Measurements from ENCODE around the gene KCNK10. TPM values are rescaled to one million over a fixed set of nuclear protein-coding genes. Genes with fewer than 3 reads are reported as not detected.
A peak's percentile ranks its signal among the peaks of the same experiment; 100 is the strongest.

KCNK10 gene
- total and polyA plus RNA-seq, 2 donors (not counting 1 experiment from before 2014, with no cell fraction given): 0.20 TPM; not detected in 1

DNA sequence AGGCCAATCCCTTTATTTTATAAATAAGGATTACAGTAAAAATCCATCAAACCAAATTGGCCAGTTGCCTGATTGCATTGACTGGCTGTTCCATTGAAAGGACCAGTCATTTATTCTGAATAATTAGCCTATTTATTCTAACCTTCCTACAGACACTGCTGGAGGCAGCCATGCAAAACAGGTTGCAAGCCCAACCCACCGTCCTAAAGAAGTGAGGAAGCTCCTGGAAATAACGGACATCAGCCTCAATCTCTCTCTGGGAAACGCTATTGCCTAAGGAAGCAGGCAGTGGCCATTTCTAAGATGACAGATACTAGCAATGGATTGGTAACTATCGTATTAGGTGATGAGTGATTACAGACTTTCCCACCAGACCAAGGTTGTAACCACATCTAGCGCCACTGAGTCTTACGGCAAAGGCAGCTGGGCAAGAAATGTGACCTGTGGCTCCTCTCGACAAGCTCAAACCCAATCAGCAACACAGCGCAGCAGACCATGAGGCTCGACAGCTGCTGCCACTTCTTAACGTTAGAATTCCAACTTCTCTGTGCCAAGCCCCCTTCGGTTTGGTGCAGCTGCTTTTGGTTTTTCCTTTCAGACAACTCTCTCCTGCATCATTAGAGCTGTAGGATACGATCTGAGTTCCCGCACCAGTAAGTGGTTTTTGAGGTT lies 134.2 kb downstream of the KCNK10 start:
- peak overlapping the region in 2 of 5 experiments; percentile 27 to 28 for H3K4me3 ChIP-seq (ENCODE audit: control extremely low read depth in 1 of 5, extremely low read depth in 1 of 5, insufficient read depth in 1 of 5, low read depth in 2 of 5, low read length in 4 of 5)
- ChIA-PET POLR2A (no interaction called here), CTCF (interaction anchor here (0.5 to 5.9 kb wide), 33 partner anchors 8 to 838 kb away, joined by 3 to 87 read pairs (median 5); partner anchors contain the start of genes SPATA7 and TTC8)
- Mint-ChIP-seq H3K4me1 (peaks cover 6% of the 10 kb centered on the region), H3K4me3 (peak overlapping the region; percentile 80), H3K27me3 (peaks cover 21% of the 10 kb centered on the region), H3K9me3 (ENCODE audit: insufficient read depth) (no peaks in the 10 kb centered on the region), H3K27ac (no peak overlapping the region)
- H3K9ac ChIP-seq (ENCODE audit: low read length): peak overlapping the region; percentile 1
- peaks cover 0 to 6% of the 10 kb centered on the region in 2 donors for H3K4me1 ChIP-seq (ENCODE audit: control insufficient read depth in 2 of 2, insufficient read depth in 2 of 2, low read length in 2 of 2)
- H3K36me3 ChIP-seq (replicated peaks in 1 of 2; ENCODE audit: control extremely low read depth in 1 of 2, control insufficient read depth in 1 of 2, extremely low read depth in 1 of 2, insufficient read depth in 2 of 2, low read length in 1 of 2): no peaks in the 10 kb centered on the region
- ATAC-seq (ENCODE audit: low read depth) (peak; percentile 17), DNase-seq (peak; percentile 9)
- H2AFZ ChIP-seq (ENCODE audit: insufficient read depth, low read depth, low read length, poor library complexity, severe bottlenecking): peak overlapping the region; percentile 18
- H4K20me1 ChIP-seq (ENCODE audit: control insufficient read depth, insufficient read depth, low read length, poor library complexity, severe bottlenecking): no peaks in the 10 kb centered on the region
- intact Hi-C loops (cut with micrococcal nuclease): loop anchor here (1.0 to 5.0 kb wide), 3 partner anchors 45 to 191 kb away; no protein-coding TSS in a partner anchor
- H3K4me2 ChIP-seq (replicated peaks; ENCODE audit: low read depth, low read length, poor library complexity, severe bottlenecking): peak overlapping the region; percentile 43
- TF ChIP-seq, protein P1, sequence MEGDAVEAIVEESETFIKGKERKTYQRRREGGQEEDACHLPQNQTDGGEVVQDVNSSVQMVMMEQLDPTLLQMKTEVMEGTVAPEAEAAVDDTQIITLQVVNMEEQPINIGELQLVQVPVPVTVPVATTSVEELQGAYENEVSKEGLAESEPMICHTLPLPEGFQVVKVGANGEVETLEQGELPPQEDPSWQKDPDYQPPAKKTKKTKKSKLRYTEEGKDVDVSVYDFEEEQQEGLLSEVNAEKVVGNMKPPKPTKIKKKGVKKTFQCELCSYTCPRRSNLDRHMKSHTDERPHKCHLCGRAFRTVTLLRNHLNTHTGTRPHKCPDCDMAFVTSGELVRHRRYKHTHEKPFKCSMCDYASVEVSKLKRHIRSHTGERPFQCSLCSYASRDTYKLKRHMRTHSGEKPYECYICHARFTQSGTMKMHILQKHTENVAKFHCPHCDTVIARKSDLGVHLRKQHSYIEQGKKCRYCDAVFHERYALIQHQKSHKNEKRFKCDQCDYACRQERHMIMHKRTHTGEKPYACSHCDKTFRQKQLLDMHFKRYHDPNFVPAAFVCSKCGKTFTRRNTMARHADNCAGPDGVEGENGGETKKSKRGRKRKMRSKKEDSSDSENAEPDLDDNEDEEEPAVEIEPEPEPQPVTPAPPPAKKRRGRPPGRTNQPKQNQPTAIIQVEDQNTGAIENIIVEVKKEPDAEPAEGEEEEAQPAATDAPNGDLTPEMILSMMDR (IDR thresholded peaks at IDR 0.05): no peak
- no peak for TF ChIP-seq EZH2 (IDR thresholded peaks at IDR 0.05; ENCODE audit: borderline replicate concordance, insufficient read depth, low read depth, low read length, poor library complexity, severe bottlenecking)
- WGBS (ENCODE audit: insufficient coverage): 15% methylated on average over 8 of the region's 13 CpGs
- H3K27ac ChIP-seq (ENCODE audit: low read length in 2 of 2): no peak overlapping the region
- peaks cover 0 to 5% (median 2%) of the 10 kb centered on the region in 4 experiments for H3K27me3 ChIP-seq (replicated peaks in 1 of 4; ENCODE audit: control extremely low read depth in 1 of 4, control insufficient read depth in 3 of 4, insufficient read depth in 4 of 4, low read length in 3 of 4)
- H3K9me3 ChIP-seq (ENCODE audit: control extremely low read depth in 1 of 3, control insufficient read depth in 2 of 3, insufficient read depth in 1 of 3, low read length in 2 of 3): no peaks in the 10 kb centered on the region
- no peaks in the 10 kb centered on the region for H3K79me2 ChIP-seq (ENCODE audit: control insufficient read depth, insufficient read depth, low read length)

GRCh38 chr14:88185843-88186242 lies 137.2 kb downstream of the KCNK10 start:
- intact Hi-C loops (cut with micrococcal nuclease): loop anchor here (5.0 kb wide), 1 partner anchor 141 kb away; no protein-coding TSS in a partner anchor

More at GRCh38 chr14:88185843-88186242, 137.2 kb downstream of the KCNK10 start:
- Histone ChIP-seq H4K20me1 (ENCODE audit: control insufficient read depth, insufficient read depth, low read length, poor library complexity, severe bottlenecking) (no peaks in the 10 kb centered on the region), H3K4me2 (replicated peaks; ENCODE audit: low read depth, low read length, poor library complexity, severe bottlenecking) (no peak overlapping the region), H2AFZ (ENCODE audit: insufficient read depth, low read depth, low read length, poor library complexity, severe bottlenecking) (no peak overlapping the region), H3K27ac (ENCODE audit: low read length in 2 of 2) (no peak overlapping the region), H3K4me3 (ENCODE audit: control extremely low read depth in 1 of 5, extremely low read depth in 1 of 5, insufficient read depth in 1 of 5, low read depth in 2 of 5, low read length in 4 of 5) (no peak overlapping the region), H3K79me2 (ENCODE audit: control insufficient read depth, insufficient read depth, low read length) (no peaks in the 10 kb centered on the region), H3K27me3 (replicated peaks in 1 of 4; ENCODE audit: control extremely low read depth in 1 of 4, control insufficient read depth in 3 of 4, insufficient read depth in 4 of 4, low read length in 3 of 4) (no peaks in the 10 kb centered on the region), H3K9me3 (ENCODE audit: control extremely low read depth in 1 of 3, control insufficient read depth in 2 of 3, insufficient read depth in 1 of 3, low read length in 2 of 3) (no peaks in the 10 kb centered on the region), H3K4me1 (ENCODE audit: control insufficient read depth in 2 of 2, insufficient read depth in 2 of 2, low read length in 2 of 2) (peaks cover 2 to 13% of the 10 kb centered on the region in 2 donors), H3K9ac (ENCODE audit: low read length) (no peak overlapping the region), H3K36me3 (replicated peaks in 1 of 2; ENCODE audit: control extremely low read depth in 1 of 2, control insufficient read depth in 1 of 2, extremely low read depth in 1 of 2, insufficient read depth in 2 of 2, low read length in 1 of 2) (no peaks in the 10 kb centered on the region)
- ChIA-PET POLR2A (no interaction called here), CTCF (interaction anchor here (1.4 kb wide), 1 partner anchor 16 kb away, joined by 3 read pairs; no protein-coding TSS in a partner anchor)
- TF ChIP-seq, protein P1 (IDR thresholded peaks at IDR 0.05): no peak
- no peak for TF ChIP-seq EZH2 (IDR thresholded peaks at IDR 0.05; ENCODE audit: borderline replicate concordance, insufficient read depth, low read depth, low read length, poor library complexity, severe bottlenecking)
- peaks cover 15% of the 10 kb centered on the region for H3K4me1 Mint-ChIP-seq
- ATAC-seq (ENCODE audit: low read depth) (no peak), DNase-seq (no peak)
- 97% methylated on average over 22 of the region's 22 CpGs for WGBS (ENCODE audit: insufficient coverage)
- peaks cover 12% of the 10 kb centered on the region for H3K27me3 Mint-ChIP-seq
- no peak overlapping the region for H3K4me3 Mint-ChIP-seq
- no peak overlapping the region for H3K27ac Mint-ChIP-seq
- no peaks in the 10 kb centered on the region for H3K9me3 Mint-ChIP-seq (ENCODE audit: insufficient read depth)
